Activated naive CD8-positive, alpha-beta T cell treated with anti-CD3 and anti-CD28 coated beads, Interleukin-2, amount 50 U/mL, for 24 hours (primary cell): Measurements from ENCODE around the gene MRTFA.
A peak's percentile ranks its signal among the peaks of the same experiment; 100 is the strongest.

Experiments
- ATAC-seq: fragments of 150-1000 bp; cut with Tn5 transposase; one replicate; pipeline ENCODE4 v1.10.0; 2021
- DNase-seq: peaks from one replicate; pipeline ENCODE4 v3.0.0; 2021
- H3K27ac Mint-ChIP-seq: one replicate; pipeline ENCODE4 v1.8.0; 2021; ENCODE audit warnings: mild to moderate bottlenecking, mixed read lengths
- H3K27me3 Mint-ChIP-seq: one replicate; pipeline ENCODE4 v1.8.0; 2021; ENCODE audit warnings: mixed read lengths
- H3K36me3 Mint-ChIP-seq: one replicate; pipeline ENCODE4 v1.8.0; 2021; ENCODE audit warnings: low read depth, mixed read lengths
- H3K4me1 Mint-ChIP-seq: one replicate; pipeline ENCODE4 v1.8.0; 2021; ENCODE audit warnings: mixed read lengths
- H3K4me3 Mint-ChIP-seq: one replicate; pipeline ENCODE4 v1.8.0; 2021; ENCODE audit warnings: mild to moderate bottlenecking, moderate library complexity, mixed read lengths
- H3K9me3 Mint-ChIP-seq: one replicate; pipeline ENCODE4 v1.8.0; 2021; ENCODE audit warnings: mixed read lengths

The MRTFA gene

DNA sequence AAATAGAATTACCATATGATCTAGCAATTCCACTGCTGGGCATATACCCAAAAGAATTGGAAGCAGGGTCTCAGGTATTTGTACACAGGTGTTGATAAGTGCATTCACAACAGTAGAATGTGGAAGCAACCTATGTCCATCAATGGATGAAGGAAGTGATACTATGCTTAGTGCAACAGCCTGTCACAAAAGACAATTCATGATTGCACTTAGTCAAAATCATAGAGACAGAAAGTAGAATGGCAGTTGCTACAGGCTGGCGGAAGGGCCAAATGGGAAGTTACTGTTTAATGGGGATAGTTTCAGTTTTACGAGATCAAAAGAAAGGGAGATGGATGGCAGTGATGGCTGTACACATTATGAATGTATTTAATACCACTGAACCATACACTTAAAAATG lies 224.1 kb downstream of the MRTFA start:
- Mint-ChIP-seq H3K4me3 (peak overlapping the region; percentile 53), H3K27me3 (no peaks in the 10 kb centered on the region), H3K9me3 (no peaks in the 10 kb centered on the region), H3K36me3 (peaks cover 30% of the 10 kb centered on the region), H3K4me1 (peaks cover 31% of the 10 kb centered on the region), H3K27ac (peak overlapping the region; percentile 29)
- ATAC-seq (no peak), DNase-seq (no peak)

DNA sequence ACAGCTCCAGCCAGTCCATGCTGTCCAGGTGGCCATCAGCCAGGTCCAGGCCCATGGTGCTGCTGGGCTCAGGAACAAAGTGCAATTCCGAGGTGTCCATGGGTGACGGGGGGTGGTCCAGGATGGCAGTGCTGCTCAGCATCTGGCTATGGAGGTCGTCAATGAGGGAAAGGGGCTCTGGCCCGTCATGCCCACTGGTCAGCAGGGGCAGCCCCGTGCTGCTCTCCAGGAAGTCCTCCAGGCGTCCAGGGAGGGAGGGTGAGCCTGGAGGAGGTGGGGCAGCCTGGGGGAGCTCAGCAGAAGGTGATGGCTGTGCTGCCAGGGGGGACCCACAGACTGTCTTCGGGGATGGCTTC lies 225.0 kb downstream of the MRTFA start:
- peaks cover 28% of the 10 kb centered on the region for H3K4me1 Mint-ChIP-seq
- DNase-seq = no peak
- H3K4me3 Mint-ChIP-seq = no peak overlapping the region
- H3K27me3 Mint-ChIP-seq = no peaks in the 10 kb centered on the region
- H3K9me3 Mint-ChIP-seq = no peaks in the 10 kb centered on the region
- ATAC-seq = no peak
- H3K36me3 Mint-ChIP-seq = peaks cover 28% of the 10 kb centered on the region
- H3K27ac Mint-ChIP-seq = peak overlapping the region; percentile 22

DNA sequence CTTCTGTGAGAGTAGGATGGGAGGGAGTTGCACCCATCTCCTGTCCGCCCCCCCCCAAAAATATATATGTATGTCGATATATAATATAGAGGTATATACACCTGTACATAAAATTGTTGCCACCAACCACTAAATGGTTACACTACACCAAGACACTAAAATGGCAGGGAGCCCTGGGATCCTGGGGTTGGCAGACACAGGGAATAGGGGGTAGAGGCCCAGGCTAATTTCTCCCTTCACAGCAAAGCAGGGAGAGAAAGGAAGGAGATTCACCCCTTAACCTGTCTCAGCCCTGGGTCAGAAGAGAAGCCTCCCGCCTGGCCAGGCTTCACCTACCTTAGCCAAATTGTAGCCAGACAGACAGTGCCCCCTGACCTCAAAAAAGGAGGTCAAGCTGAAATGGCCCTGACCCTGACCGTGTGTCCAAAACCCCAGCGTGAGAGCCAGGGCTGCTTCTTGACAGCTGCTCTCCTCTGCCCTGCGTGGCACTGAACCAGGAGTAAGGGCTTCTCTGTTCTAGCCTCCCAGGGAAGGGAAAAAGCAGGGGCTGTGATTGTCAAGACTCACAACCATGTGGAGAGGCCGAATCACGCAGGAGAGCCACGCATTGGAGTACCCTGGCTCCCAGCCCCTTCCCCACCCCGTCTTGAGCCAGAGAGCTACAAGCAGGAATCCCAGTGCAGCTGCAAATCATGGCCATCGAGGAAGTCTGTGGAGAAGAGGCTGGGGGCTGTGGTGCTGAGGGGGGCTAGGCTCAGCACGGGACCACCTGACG lies 225.6 kb downstream of the MRTFA start:
- H3K36me3 Mint-ChIP-seq = peaks cover 24% of the 10 kb centered on the region
- no peaks in the 10 kb centered on the region for H3K27me3 Mint-ChIP-seq
- no peaks in the 10 kb centered on the region for H3K9me3 Mint-ChIP-seq
- DNase-seq (no peak), ATAC-seq (no peak)
- peaks cover 23% of the 10 kb centered on the region for H3K4me1 Mint-ChIP-seq
- peak overlapping the region; percentile 22 for H3K27ac Mint-ChIP-seq
- no peak overlapping the region for H3K4me3 Mint-ChIP-seq

DNA sequence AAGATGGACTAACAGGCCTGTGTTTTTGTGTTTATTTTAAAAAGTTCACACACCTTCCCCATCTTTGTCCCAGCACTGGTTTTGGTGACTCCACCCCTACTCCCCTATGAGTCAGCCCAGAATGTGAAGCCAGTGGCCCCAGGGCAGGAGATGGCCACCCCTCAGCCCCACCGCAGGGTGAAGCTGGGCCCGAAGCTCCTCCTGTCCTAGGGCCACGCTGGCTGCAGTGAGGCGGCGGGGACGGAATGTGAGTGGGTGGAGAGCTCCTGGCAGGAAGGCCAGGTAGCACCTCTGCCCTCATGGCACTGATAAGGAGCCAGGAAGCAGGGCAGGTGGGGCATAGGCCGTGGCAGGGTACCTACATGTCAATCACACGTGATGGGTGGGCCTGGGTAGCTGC lies 226.2 kb downstream of the MRTFA start:
- Mint-ChIP-seq H3K27me3 (no peaks in the 10 kb centered on the region), H3K4me3 (no peak overlapping the region), H3K4me1 (peaks cover 16% of the 10 kb centered on the region), H3K36me3 (peaks cover 17% of the 10 kb centered on the region), H3K9me3 (no peaks in the 10 kb centered on the region), H3K27ac (peak overlapping the region; percentile 31)
- DNase-seq (no peak), ATAC-seq (no peak)

DNA sequence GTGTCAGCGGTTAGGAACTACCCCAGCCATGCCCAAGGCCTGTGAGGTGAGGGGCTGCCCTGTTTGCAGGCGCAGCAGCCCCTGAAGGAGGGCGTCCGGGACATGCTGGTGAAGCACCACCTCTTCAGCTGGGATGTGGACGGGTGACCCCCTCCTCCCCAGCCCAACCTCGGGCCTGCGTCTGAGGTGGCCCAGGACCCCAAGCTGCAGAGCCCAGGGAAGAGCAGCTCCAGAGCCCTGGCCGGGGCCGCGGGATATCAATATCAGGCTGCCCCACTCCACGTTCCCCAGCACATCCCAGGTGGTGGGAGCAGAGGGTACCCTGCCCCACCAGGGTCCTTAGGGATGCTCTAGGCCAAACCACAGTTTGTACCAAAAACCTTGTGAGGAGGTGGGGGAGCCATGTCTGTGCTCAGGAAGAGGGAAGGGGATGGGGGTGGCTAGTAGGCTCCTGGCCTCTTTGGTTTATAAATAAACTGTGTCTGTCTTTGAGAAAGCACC lies 226.9 kb downstream of the MRTFA start:
- no peaks in the 10 kb centered on the region for H3K27me3 Mint-ChIP-seq
- H3K4me3 Mint-ChIP-seq = no peak overlapping the region
- H3K4me1 Mint-ChIP-seq = peaks cover 10% of the 10 kb centered on the region
- no peak for DNase-seq
- no peak overlapping the region for H3K27ac Mint-ChIP-seq
- no peaks in the 10 kb centered on the region for H3K9me3 Mint-ChIP-seq
- no peak for ATAC-seq
- peaks cover 17% of the 10 kb centered on the region for H3K36me3 Mint-ChIP-seq

DNA sequence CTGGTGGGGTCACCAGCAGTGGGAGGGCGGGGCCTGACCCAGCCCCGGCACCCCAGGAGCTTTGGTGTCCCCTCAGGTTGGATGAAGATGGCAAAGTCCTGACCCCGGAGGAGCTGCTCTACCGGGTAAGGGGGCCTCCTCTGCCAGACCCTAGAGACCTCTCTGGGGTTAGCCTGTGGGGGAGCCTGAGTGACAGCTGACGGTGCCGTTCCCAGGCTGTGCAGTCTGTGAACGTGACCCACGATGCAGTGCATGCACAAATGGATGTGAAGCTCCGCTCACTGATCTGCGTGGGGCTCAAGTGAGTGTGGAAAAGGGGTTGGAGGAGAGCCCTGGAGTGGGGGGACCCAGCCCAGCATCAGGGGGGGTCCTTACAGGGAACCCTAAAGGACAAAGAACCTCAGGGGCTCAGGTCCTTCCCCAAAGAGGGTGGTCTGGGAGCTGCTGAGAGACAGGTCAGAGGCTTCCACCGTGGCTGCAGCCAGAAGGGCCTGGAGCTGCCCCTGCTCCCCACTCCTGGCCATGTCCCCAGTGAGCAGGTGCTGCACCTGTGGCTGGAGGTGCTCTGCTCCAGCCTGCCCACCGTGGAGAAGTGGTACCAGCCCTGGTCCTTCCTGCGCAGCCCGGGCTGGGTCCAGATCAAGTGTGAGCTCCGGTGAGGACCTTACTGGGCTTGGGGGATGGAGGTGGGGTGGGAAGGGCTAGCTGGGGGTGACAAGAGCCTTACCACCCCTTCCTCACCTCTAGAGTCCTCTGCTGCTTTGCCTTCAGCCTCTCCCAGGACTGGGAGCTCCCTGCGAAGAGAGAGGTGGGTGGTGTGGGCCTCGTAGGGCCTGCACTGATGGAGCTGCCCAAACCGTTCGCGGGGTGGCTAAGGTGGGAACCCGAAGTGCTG lies 227.6 kb downstream of the MRTFA start:
- Mint-ChIP-seq H3K36me3 (peaks cover 15% of the 10 kb centered on the region), H3K4me1 (peaks cover 10% of the 10 kb centered on the region), H3K27ac (no peak overlapping the region), H3K9me3 (no peaks in the 10 kb centered on the region), H3K27me3 (no peaks in the 10 kb centered on the region), H3K4me3 (no peak overlapping the region)
- no peak for ATAC-seq
- no peak for DNase-seq

DNA sequence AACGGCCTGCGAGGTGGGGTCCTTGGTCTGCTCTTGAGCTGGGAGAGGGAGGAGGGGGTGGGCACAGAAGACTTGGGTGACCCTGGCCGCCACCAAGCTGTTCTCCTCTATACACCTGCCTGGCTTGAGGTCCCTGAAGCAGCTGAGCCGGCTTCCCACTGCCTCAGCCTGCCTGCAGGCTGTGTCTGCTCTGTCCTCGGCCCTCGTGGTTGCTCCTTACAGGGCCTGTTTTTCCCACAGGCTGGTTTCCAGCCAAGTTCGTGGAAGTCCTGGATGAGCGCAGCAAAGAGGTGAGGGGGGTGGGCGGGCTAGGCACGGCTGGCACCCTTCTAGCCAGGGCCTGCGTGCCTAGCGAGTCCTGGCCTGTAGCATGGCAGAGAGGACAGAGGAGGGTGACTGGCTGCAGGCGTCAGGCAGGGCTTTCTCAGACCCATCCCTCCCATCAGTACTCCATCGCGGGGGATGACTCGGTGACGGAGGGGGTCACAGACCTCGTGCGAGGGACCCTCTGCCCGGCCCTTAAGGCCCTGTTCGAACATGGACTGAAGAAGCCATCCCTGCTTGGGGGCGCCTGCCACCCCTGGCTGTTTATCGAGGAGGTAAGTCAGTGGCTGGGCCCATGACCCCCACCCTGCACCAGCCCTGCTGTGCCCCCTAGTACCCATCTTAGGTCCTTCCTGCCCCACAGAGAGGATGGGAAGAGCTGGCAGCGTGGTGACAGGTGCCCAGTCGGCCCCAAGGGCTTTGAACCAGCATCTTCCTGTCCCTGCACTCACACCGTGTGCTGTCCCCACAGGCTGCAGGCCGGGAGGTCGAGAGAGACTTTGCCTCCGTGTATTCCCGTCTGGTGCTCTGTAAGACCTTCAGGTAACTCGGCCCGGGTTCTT lies 228.4 kb downstream of the MRTFA start:
- Mint-ChIP-seq H3K4me3 (no peak overlapping the region), H3K9me3 (no peaks in the 10 kb centered on the region), H3K27me3 (no peaks in the 10 kb centered on the region), H3K27ac (no peak overlapping the region), H3K4me1 (peaks cover 14% of the 10 kb centered on the region), H3K36me3 (peaks cover 17% of the 10 kb centered on the region)
- ATAC-seq (no peak), DNase-seq (no peak)

DNA sequence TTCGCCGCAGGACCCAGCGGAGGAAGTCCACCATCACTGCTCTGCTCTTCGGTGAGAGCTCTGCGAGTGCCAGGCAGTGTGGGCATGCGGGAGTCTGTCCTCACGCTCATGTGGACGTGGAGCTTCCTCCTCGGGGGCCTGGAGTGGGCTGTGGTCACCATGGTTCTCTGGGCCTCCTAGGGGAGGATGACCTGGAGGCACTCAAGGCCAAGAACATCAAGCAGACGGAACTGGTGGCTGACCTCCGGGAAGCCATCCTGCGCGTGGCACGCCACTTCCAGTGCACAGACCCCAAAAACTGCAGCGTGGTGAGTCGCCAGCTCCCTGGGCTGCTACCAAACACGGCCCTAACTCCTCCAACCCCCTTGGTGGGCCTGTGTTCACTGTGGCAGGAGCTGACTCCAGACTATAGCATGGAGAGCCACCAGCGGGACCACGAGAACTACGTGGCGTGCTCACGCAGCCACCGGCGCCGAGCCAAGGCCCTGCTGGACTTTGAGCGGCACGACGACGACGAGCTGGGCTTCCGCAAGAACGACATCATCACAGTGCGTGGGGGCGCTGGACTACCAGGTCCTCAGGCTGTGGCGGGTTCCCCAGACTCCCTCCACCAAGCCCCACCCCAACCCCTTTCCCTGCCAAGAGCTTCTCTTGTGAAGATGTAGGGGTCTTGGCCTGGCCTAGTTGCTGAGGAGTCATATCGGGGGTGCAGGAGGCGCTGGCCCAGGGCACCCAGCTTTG lies 229.3 kb downstream of the MRTFA start:
- Mint-ChIP-seq H3K27ac (no peak overlapping the region), H3K4me1 (peaks cover 18% of the 10 kb centered on the region), H3K27me3 (no peaks in the 10 kb centered on the region), H3K4me3 (no peak overlapping the region), H3K36me3 (peaks cover 17% of the 10 kb centered on the region), H3K9me3 (no peaks in the 10 kb centered on the region)
- no peak for DNase-seq
- ATAC-seq = no peak

DNA sequence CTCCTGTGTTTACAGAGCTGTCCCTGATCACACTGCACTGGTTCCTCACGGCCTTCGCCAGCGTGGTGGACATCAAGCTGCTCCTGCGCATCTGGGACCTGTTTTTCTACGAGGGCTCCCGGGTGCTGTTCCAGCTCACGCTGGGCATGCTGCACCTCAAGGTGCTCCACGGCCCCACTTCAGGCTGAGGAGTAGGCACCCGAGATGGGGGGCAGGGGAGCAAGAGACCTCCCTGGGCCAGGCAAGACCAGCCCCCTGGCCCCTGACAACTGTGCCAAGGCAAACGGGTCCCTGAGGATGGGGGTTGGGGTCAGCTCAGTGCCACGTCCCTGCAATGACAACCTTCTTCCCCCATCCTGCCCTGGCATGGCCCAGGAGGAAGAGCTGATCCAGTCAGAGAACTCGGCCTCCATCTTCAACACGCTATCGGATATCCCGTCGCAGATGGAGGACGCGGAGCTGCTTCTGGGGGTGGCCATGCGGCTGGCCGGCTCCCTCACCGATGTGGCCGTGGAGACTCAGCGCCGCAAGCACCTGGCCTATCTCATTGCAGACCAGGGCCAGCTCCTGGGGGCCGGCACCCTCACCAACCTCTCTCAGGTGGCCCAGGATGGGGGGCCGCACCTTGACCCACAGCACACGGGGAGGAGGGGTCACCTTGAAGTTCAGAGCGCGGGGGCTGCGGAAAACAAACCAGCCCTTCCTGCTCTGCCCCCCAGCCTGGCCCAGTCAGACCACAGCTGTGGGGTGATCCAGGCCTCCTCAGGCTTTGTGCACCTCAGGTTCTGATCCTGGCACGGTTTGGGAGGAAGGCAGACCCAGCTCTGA lies 230.2 kb downstream of the MRTFA start:
- ATAC-seq = no peak
- Mint-ChIP-seq H3K27me3 (no peaks in the 10 kb centered on the region), H3K36me3 (peaks cover 20% of the 10 kb centered on the region), H3K4me1 (peaks cover 27% of the 10 kb centered on the region), H3K9me3 (no peaks in the 10 kb centered on the region), H3K27ac (no peak overlapping the region), H3K4me3 (no peak overlapping the region)
- DNase-seq = no peak

DNA sequence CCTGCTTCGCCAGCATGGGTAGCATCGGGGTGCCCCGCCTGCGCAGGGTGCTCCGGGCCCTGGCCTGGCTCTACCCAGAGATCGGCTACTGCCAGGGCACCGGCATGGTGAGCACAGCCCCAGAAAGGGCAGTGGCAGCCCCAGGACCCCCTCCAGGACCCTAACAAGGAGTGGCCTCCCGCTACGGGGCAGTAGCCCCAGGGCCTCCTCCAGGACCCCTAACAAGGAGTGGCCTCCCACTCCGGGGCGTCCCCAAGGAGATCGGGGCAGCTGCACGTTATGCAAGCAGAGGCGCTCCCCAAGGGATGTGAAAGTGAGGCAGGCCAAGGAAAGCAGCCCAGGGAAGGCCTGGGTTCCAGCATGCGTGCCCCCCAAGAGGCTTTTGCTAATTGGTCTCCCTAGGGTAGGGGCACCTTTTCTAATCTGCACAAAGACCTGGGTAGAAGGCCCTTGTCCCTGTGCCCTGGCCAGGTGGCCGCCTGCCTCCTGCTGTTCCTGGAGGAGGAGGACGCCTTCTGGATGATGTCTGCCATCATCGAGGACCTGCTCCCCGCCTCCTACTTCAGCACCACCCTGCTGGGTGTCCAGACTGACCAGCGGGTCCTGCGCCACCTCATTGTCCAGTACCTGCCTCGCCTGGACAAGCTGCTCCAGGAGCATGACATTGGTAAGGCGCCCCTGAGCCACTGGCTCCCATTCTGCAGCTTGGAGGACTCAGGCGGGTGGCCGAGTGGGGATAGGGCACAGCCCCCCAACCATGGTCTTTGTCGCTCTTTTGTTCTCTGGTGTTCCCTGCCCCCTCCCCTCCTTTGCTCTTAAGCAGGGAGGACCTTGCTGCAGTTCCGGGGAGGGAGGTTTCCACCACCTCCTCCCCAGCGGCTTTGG lies 231.1 kb downstream of the MRTFA start:
- H3K27ac Mint-ChIP-seq = no peak overlapping the region
- DNase-seq (no peak), ATAC-seq (no peak)
- H3K36me3 Mint-ChIP-seq = peaks cover 20% of the 10 kb centered on the region
- H3K4me1 Mint-ChIP-seq = peaks cover 35% of the 10 kb centered on the region
- no peak overlapping the region for H3K4me3 Mint-ChIP-seq
- H3K9me3 Mint-ChIP-seq = no peaks in the 10 kb centered on the region
- H3K27me3 Mint-ChIP-seq = no peaks in the 10 kb centered on the region

DNA sequence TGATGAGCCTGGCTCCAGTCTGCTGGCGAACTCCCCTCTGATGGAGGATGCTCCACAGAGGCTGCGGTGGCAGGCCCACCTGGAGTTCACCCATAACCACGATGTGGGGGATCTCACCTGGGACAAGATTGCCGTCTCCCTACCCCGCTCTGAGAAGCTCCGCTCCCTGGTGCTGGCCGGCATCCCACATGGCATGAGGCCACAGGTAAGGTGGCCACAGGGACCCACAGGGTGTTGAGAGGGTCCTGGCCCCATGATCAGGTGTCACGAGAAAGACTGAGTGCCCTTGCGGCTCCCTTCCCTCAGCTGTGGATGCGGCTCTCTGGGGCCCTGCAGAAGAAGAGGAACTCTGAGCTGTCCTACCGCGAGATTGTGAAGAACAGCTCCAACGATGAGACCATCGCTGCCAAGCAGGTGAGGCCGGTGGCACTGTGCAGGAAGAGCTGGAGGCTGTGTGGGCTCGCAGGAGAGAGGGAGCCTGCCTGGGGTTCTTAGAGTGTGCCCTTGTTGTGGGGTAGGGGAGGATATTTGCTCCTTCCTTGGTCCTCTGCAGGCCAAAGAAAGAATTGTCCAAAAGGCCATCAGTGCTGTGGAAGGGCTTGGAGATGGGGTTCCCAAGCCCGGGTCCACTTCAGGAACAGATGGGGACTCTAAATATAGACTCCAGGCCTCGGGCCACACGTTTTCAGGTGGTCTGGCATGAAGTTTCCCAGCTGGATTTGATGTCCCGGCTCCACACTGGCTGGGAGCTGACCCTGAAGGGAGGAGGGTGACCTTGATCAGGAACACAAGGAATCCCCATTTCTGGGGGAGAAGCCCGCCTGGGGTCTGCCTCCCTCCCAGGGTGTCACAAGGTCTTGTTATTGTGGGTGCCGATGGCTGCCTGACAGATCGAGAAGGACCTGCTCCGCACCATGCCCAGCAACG lies 232.0 kb downstream of the MRTFA start:
- Mint-ChIP-seq H3K36me3 (peaks cover 22% of the 10 kb centered on the region), H3K27me3 (no peaks in the 10 kb centered on the region), H3K27ac (no peak overlapping the region)

DNA sequence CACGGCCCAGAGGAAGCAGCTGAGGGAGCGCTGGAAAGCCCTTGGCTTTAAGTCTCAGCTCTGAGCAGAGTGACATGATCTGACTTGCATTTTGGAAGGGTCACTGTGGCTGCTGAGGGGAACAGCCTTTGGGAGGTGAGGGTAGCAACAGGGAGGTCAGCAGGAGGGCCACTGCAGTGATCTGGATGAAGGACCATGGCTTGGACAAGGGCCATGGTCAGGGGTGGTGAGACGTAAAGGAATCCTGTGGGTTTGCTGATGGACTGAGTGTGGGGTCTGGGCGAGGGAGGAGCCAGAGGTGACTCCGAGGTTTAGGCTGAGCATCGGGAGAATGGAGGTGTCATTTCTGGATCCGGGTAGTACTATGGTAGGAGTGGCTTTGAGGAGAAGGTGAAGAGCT lies 232.9 kb downstream of the MRTFA start:
- ATAC-seq = no peak
- H3K9me3 Mint-ChIP-seq = no peaks in the 10 kb centered on the region
- no peaks in the 10 kb centered on the region for H3K27me3 Mint-ChIP-seq
- H3K36me3 Mint-ChIP-seq = peaks cover 20% of the 10 kb centered on the region
- H3K4me1 Mint-ChIP-seq = peaks cover 53% of the 10 kb centered on the region
- no peak for DNase-seq
- H3K27ac Mint-ChIP-seq = peak overlapping the region; percentile 17
- H3K4me3 Mint-ChIP-seq = no peak overlapping the region

More for the DNA sequence above, 232.0 kb downstream of the MRTFA start:
- H3K4me3 Mint-ChIP-seq = no peak overlapping the region
- DNase-seq (no peak), ATAC-seq (no peak)
- peaks cover 44% of the 10 kb centered on the region for H3K4me1 Mint-ChIP-seq
- H3K9me3 Mint-ChIP-seq = no peaks in the 10 kb centered on the region
